GM19240 (cell line): ENCODE measurements around the gene OOSP3.
"Not testable (repeated sequence)": the region's sequence is repeated elsewhere in the genome, so short reads cannot be mapped to it uniquely, and the experiment has no call there.

Experiments
- DNase-seq: peaks from one replicate; pipeline ENCODE4 v3.0.0; 2011; ENCODE audit warnings: low spot score; ENCODE audit not compliant: insufficient read length

Gene OOSP3

GRCh38 chr11:59875856-59876519 is 2.6 kb upstream of the OOSP3 start:
- no peak for DNase-seq

GRCh38 chr11:59877325-59877724 is 1.3 kb upstream of the OOSP3 start:
- no peak for DNase-seq

- DNase-seq: no peak
Measured at GRCh38 chr11:59877784-59878183, 798 bp upstream of the OOSP3 start.

GRCh38 chr11:59879567-59879966 is 985 bp downstream of the OOSP3 start:
- DNase-seq: no peak

- DNase-seq: no peak
Measured at GRCh38 chr11:59883597-59883996, 5.0 kb downstream of the OOSP3 start.

- not testable (repeated sequence) for DNase-seq
Measured at GRCh38 chr11:59887156-59887555, 8.6 kb downstream of the OOSP3 start.

GRCh38 chr11:59891781-59892181 is 13.2 kb downstream of the OOSP3 start:
- no peak for DNase-seq

GRCh38 chr11:59894616-59895015 is 16.0 kb downstream of the OOSP3 start:
- DNase-seq: no peak

GRCh38 chr11:59898046-59898445 is 19.5 kb downstream of the OOSP3 start:
- no peak for DNase-seq

GRCh38 chr11:59898650-59899049 is 20.1 kb downstream of the OOSP3 start:
- DNase-seq: no peak

GRCh38 chr11:59899532-59899931 is 20.9 kb downstream of the OOSP3 start:
- DNase-seq: no peak

GRCh38 chr11:59900366-59901126 is 22.0 kb downstream of the OOSP3 start:
- DNase-seq: no peak

- DNase-seq: no peak
Measured at GRCh38 chr11:59901306-59901705, 22.7 kb downstream of the OOSP3 start.

- not testable (repeated sequence) for DNase-seq
Measured at GRCh38 chr11:59903569-59903968, 25.0 kb downstream of the OOSP3 start.

GRCh38 chr11:59918480-59918879 is 39.9 kb downstream of the OOSP3 start:
- no peak for DNase-seq

- DNase-seq: peak; percentile 6
Measured at GRCh38 chr11:59918987-59919589, 40.5 kb downstream of the OOSP3 start.

GRCh38 chr11:59923813-59924212 is 45.2 kb downstream of the OOSP3 start:
- no peak for DNase-seq

- DNase-seq: no peak
Measured at GRCh38 chr11:59931688-59932087, 53.1 kb downstream of the OOSP3 start.

- DNase-seq: no peak
Measured at GRCh38 chr11:59938132-59938531, 59.5 kb downstream of the OOSP3 start, which contains the start of gene OOSP1. OOSP1 (plus strand) TSS chr11:59938432; CDS start chr11:59938455, 23 bp downstream.

- no peak for DNase-seq
Measured at GRCh38 chr11:59938718-59939117, 60.1 kb downstream of the OOSP3 start.

GRCh38 chr11:59939482-59939881 is 60.9 kb downstream of the OOSP3 start:
- no peak for DNase-seq

- DNase-seq: no peak
Measured at GRCh38 chr11:59941091-59941490, 62.5 kb downstream of the OOSP3 start.
